Adrenal gland (tissue), 12 donors: ENCODE measurements around the gene PPARGC1A. TPM values are rescaled to one million over a fixed set of nuclear protein-coding genes. Genes with fewer than 3 reads are reported as not detected.

Source experiments
- DNase-seq, 7 donors: peaks; one replicate each; pipeline ENCODE4 v3.0.0-alpha.2; 2019 to 2020
- H3K27ac ChIP-seq, 5 donors: fragments of 200-600 bp; sonication (generic) in 4 of 5; 1 replicate in 3 of 5; 2 replicates in 2 of 5; pipeline versions ENCODE4 v1.5.1 to v1.8.0; 2016 to 2020; ENCODE audit warnings: mild to moderate bottlenecking in 1 of 5
- H3K27me3 ChIP-seq: fragments of 200-600 bp; 2 replicates; pipeline ENCODE4 v1.8.0; 2021
- H3K36me3 ChIP-seq, 2 donors: fragments of 200-600 bp; replicated peaks in 1 of 2; 1 replicate in 1 of 2; 2 replicates in 1 of 2; pipeline versions ENCODE4 v1.5.1 to v1.8.0; 2018 to 2022
- H3K4me1 ChIP-seq, 2 donors: fragments of 200-600 bp; replicated peaks in 1 of 2; 1 replicate in 1 of 2; 2 replicates in 1 of 2; pipeline versions ENCODE4 v1.5.1 to v1.8.0; 2018 to 2021
- H3K4me3 ChIP-seq, 4 donors: fragments of 200-600 bp; sonication (generic) in 3 of 4; one replicate each; pipeline ENCODE4 v1.5.1; 2016 to 2018
- H3K9me3 ChIP-seq, 3 donors: fragments of 200-600 bp; sonication (generic) in 1 of 3; replicated peaks in 1 of 3; 1 replicate in 2 of 3; 2 replicates in 1 of 3; pipeline versions ENCODE4 v1.5.1 to v1.8.0; 2016 to 2021
- POLR2A ChIP-seq, 2 donors: fragments of 450-650 bp; IDR thresholded peaks; one replicate each; pipeline ENCODE4 v1.6.1; 2017; ENCODE audit warnings: antibody characterized with exemption in 2 of 2, mild to moderate bottlenecking in 2 of 2, moderate library complexity in 1 of 2
- WGBS, 4 donors: extraction: QIAGEN DNeasy Blood & Tissue Kit in 2 of 4; methylation state at CpG; one replicate each; pipeline versions ENCODE4 v1.1.5 to v1.1.7; 2013 to 2017; 5-methylcytosine and 5-hydroxymethylcytosine counted together
- intact Hi-C, 2 donors: fragments of 100-400 bp; cut with DNase I; formaldehyde crosslinking; loops; one replicate each; pipeline versions ENCODE4 v1.14.1 to v1.15.0; 2022 to 2023
- polyA plus RNA-seq, 3 donors: library from polyadenylated mRNA; stranded (reverse); fragments of 200-250 nt in 2 of 3; fragments of 350-450 nt in 1 of 3; fragmentation: Illumina TruSeq in 1 of 3; extraction: RNeasy Lipid Tissue Mini Kit (QIAGEN cat#74804) in 1 of 3; gene quantifications; one replicate each; pipeline ENCODE4 v1.2.3, GENCODE V29; 2013 to 2014
- total RNA-seq, 9 donors: library from RNA; depleted of rRNA in 4 of 9; stranded (reverse); fragments of >200 nt in 4 of 9; fragments of 120-200 nt in 1 of 9; fragmentation: NEBNext Ultra II Directional in 1 of 9; extraction: Animal tissue kit (Norgen Biotek cat#: 25700) in 1 of 9; gene quantifications; one replicate each; pipeline versions ENCODE4 v1.1.0 to v1.2.4, GENCODE V29; 2013 to 2023
- TF ChIP-seq, protein P1 (sequence below), 6 experiments: fragments of 450-650 bp in 4 of 6; fragments of 200-600 bp in 2 of 6; sonication (generic) in 1 of 6; IDR thresholded peaks; 1 replicate in 5 of 6; 2 replicates in 1 of 6; pipeline versions ENCODE4 v1.5.1 to v1.8.0; 2016 to 2021; ENCODE audit warnings: antibody characterized with exemption in 6 of 6, mild to moderate bottlenecking in 2 of 6, moderate library complexity in 1 of 6
- donor health status: healthy with polysubstance abuse.
- donor health status: Bipolar disorder and iron deficiency.
- donor health status: DM: yes; HTN: yes; CAD: no.
- donor health status: DM: no; HTN: no; CAD: no.
- donor health status: DM: no; HTN: no; CAD: no.
- donor health status: DM: yes; HTN: yes; CAD: no.

Gene PPARGC1A
- total and polyA plus RNA-seq, 12 donors, result 1.6 to 14.3 (median 5.5) TPM

DNA sequence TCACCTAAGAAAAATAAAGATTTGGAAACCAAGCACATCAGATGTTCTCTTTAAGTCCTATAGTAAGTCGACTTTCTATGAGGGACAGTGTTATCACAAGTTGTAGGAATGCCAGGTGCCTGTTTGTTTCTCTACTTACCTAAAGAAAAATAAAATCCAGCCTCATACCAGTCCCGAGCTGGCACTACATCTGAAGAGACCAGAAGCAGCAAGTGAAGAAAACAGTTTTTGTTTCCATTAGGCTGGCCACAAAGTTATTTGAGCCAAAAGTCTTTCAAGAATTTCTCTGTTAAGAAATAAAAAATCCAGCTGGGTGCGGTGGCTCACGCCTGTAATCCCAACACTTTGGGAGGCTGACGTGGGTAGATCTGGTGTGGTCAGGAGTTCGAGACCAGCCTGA is 10.8 kb upstream of the PPARGC1A start:
- intact Hi-C loops, result no loop called here
- Histone ChIP-seq H3K4me3 (no peak overlapping the region), H3K27ac (no peak overlapping the region), H3K9me3 (no peaks in the 10 kb centered on the region), H3K36me3 (no peaks in the 10 kb centered on the region), H3K4me1 (no peaks in the 10 kb centered on the region), H3K27me3 (no peaks in the 10 kb centered on the region)
- DNase-seq, result no peak
- 86 to 94% (median 90%) methylated on average over 6 of the region's 6 CpGs for WGBS, 4 donors
- no peak for TF ChIP-seq POLR2A (IDR thresholded peaks at IDR 0.05)
- TF ChIP-seq, protein P1, sequence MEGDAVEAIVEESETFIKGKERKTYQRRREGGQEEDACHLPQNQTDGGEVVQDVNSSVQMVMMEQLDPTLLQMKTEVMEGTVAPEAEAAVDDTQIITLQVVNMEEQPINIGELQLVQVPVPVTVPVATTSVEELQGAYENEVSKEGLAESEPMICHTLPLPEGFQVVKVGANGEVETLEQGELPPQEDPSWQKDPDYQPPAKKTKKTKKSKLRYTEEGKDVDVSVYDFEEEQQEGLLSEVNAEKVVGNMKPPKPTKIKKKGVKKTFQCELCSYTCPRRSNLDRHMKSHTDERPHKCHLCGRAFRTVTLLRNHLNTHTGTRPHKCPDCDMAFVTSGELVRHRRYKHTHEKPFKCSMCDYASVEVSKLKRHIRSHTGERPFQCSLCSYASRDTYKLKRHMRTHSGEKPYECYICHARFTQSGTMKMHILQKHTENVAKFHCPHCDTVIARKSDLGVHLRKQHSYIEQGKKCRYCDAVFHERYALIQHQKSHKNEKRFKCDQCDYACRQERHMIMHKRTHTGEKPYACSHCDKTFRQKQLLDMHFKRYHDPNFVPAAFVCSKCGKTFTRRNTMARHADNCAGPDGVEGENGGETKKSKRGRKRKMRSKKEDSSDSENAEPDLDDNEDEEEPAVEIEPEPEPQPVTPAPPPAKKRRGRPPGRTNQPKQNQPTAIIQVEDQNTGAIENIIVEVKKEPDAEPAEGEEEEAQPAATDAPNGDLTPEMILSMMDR (IDR thresholded peaks at IDR 0.05), result no peak

DNA sequence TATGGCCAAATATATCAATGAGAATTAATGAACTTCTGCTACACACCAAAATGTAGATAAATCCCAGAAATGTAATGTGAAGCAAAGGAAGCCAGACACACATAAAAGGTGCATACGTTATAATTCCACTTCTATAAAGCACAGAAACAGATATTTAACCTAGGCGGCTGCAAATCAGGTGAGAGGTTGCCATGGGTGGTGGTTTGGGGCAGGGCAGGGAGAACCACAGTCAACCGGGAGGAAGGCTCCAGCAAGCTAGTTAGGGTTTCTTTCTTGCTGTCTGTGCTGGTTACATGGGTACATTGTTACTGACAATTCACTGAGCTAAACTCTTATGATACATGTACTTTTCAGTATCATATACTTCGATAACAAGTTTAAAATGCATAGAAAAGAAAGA is 9.7 kb upstream of the PPARGC1A start:
- TF ChIP-seq, protein P1 (IDR thresholded peaks at IDR 0.05), result no peak
- no peak for TF ChIP-seq POLR2A (IDR thresholded peaks at IDR 0.05)
- Histone ChIP-seq H3K4me3 (no peak overlapping the region), H3K9me3 (no peaks in the 10 kb centered on the region), H3K27me3 (no peaks in the 10 kb centered on the region), H3K27ac (no peak overlapping the region), H3K36me3 (no peaks in the 10 kb centered on the region), H3K4me1 (no peaks in the 10 kb centered on the region)
- 79 to 88% (median 85%) methylated on average over 4 of the region's 4 CpGs for WGBS, 4 donors
- DNase-seq, result no peak
- intact Hi-C loops, result loop anchor here in 1 of 2 donors (10.0 kb wide), 1 partner anchor 45 kb away; no protein-coding TSS in a partner anchor

DNA sequence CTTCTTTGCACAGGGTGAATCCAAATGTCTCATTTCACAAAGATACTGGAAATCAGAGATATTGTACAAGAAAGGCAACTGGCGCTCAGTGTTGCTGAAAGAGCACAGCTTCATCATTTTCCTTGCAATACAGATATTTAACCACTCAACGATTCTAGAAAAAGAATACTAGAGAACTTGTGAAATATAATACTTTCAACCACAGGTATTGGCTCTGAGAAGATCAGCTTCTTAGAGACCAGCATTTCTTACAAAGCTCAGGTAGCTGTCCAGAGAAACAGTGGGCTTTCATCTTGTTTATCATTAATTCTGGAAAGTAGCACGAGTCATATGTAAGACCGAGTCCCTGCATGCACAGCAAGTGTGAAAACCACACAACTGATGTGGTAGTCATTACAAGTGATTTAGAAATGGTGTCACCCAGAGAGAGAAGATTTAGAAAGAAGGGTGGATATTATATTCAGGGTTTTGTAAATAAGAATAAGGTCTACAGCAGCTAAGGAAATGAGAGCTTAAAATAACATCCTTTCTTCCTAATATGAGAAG is 7.8 kb upstream of the PPARGC1A start:
- intact Hi-C loops, result loop anchor here in 1 of 2 donors (10.0 kb wide), 1 partner anchor 47 kb away; no protein-coding TSS in a partner anchor
- H3K36me3 ChIP-seq, result no peaks in the 10 kb centered on the region
- TF ChIP-seq, protein P1 (IDR thresholded peaks at IDR 0.05), result no peak
- TF ChIP-seq POLR2A (IDR thresholded peaks at IDR 0.05), result no peak
- DNase-seq, result no peak
- H3K4me1 ChIP-seq, result no peaks in the 10 kb centered on the region
- WGBS, 4 donors, result 73 to 77% (median 75%) methylated on average over 4 of the region's 4 CpGs
- no peaks in the 10 kb centered on the region for H3K9me3 ChIP-seq
- H3K27me3 ChIP-seq, result no peaks in the 10 kb centered on the region
- H3K4me3 ChIP-seq, result no peak overlapping the region
- H3K27ac ChIP-seq, result no peak overlapping the region

DNA sequence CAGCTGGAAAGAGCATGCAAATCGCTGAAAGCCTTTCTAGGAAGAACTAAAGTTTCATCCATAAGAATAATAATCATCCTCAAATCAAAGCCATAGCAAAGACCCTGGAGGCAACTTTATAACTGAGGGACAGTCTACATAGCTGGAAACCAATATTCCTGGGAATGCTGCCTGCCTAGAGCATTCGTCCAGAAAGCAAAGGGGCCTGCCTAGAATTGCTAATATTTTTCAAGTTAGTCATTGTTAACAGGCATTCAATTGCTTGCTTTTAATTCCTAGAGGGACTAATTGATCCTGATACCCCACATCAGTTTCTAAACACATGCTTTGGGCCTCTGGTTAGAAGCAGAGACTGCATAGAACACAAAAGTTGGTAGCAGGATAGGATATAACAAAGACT is 4.2 kb upstream of the PPARGC1A start:
- no peaks in the 10 kb centered on the region for H3K27me3 ChIP-seq
- TF ChIP-seq, protein P1 (IDR thresholded peaks at IDR 0.05), result no peak
- no peak for TF ChIP-seq POLR2A (IDR thresholded peaks at IDR 0.05)
- H3K4me1 ChIP-seq, result peaks cover 0 to 23% of the 10 kb centered on the region in 2 donors
- H3K9me3 ChIP-seq, result no peaks in the 10 kb centered on the region
- intact Hi-C loops, result loop anchor here in 1 of 2 donors (10.0 kb wide), 1 partner anchor 51 kb away; no protein-coding TSS in a partner anchor
- H3K4me3 ChIP-seq, result no peak overlapping the region
- no peak overlapping the region for H3K27ac ChIP-seq
- DNase-seq, result no peak
- WGBS, 4 donors, result 78 to 89% (median 80%) methylated on average over 2 of the region's 2 CpGs
- H3K36me3 ChIP-seq, result no peaks in the 10 kb centered on the region
